ENCODE data around the gene TGM2.

GRCh38 chr20:38207621-38208020 lies 42.6 kb upstream of the TGM2 start:
- TF ChIP-seq CTCF (IDR thresholded peaks at IDR 0.05) (no peak), EZH2 (IDR thresholded peaks at IDR 0.05; ENCODE audit: borderline replicate concordance, insufficient read depth, low read depth, low read length, poor library complexity, severe bottlenecking) (no peak)
